Measurements from ENCODE around the gene SYP.
"Not testable (repeated sequence)": the region's sequence is repeated elsewhere in the genome, so short reads cannot be mapped to it uniquely, and the experiment has no call there.

SYP gene

DNA sequence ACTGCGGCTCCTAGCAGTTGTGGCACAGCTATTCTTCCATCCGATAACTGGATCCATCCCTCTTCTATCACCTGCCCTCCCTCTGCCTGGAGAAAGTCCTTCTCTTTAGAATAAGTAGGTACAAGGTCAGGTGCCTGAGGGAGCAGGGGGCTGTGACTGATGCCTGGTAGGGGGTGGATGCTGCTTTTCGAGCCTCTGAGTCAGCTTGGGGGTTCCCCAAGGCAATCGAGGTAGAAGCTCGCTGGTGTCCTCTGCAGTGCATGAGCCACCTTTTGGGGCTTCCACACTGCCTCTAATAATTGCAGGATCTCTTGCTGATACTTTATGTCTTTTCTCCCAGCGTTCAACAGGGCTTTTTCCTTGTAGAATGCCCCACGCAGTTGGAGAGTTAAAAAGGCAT lies 56.8 kb downstream of the SYP start:
- DNase-seq (ENCODE audit: low read depth in 4 of 4, low spot score in 1 of 4) = not testable (repeated sequence)

DNA sequence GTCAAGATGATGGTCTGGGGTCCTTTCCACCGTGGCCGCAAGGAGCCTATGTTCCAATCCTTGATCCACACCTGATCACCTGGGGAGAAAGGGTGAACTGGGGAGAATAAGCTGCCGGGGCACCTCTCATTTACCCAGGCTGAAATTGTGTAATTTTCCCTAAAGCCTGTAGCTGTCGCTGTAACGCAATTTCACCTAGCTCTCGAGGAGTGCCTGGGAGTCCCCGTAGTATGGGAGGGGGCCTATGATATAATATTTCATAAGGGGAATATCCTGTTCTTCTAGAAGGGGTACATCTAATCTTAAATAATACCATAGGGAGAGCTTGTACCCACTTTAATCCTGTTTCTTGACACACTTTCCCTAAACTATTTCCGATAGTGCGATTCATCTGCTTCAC lies 57.7 kb downstream of the SYP start:
- DNase-seq (ENCODE audit: low read depth in 4 of 4, low spot score in 1 of 4) = not testable (repeated sequence)

DNA sequence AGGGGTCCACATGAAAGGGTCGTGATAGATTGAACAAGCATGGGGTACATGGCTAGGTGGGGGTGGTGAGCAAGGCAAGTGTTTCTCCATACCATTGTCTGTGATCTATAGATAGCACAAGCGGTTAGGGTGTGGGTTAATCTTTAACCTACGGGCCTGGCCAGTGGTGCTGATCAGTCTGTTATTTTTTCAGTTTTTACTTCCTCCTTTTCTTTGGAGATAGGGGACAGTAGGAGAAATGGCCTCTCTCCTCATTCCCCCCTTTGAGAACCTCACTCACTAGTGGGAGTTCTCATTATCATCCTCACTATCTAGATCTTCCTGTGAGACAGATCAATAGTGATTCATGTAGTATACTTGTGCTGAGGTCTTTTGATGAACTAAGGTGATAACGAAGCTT lies 60.3 kb downstream of the SYP start:
- no peak for DNase-seq (ENCODE audit: low read depth in 4 of 4, low spot score in 1 of 4)

Measured in stimulated activated CD4-positive, alpha-beta T cell treated with anti-CD3 and anti-CD28 coated beads, Interleukin-1b, Interleukin-23, amount 100 ng/mL, for 24 hours (primary cell).